ENCODE results near the gene SHISA7.

DNA sequence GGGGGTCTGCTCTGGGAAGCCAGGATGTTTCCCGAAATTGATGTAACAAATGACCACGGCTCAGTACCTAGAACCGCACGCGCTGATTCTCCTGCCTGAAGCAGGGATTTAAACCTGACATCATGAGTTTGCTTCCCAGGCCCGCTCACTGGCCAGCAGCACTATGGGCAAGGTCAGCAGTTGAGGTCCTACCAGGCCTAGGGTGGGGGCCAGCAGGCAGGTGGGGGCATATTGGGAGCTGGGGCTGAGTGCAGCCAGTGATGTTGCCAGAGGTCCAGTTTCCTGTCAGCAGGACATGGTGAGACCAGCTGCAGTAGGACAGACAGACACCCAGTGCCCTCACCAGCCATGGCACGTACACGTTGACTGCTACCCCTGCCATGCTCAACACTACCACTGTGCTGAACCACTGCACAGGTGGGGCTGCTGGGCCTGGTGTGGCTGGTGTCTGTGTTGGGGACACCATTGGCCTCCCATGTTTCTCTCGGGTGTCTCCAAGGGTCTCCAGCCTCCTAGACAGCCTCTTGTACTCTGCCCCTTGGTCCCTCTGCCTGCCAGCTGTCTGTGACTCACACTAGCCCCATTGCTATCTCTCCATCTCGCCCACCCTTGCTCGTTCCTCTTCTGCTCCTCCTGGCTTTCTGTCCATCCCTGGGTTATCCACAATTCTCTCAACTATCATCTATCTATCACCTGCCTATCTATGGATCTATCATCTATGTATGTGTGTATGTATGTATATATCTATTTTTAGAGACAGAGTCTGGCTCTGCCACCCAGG lies 22.6 kb upstream of the SHISA7 start:
- TF ChIP-seq, protein P1, sequence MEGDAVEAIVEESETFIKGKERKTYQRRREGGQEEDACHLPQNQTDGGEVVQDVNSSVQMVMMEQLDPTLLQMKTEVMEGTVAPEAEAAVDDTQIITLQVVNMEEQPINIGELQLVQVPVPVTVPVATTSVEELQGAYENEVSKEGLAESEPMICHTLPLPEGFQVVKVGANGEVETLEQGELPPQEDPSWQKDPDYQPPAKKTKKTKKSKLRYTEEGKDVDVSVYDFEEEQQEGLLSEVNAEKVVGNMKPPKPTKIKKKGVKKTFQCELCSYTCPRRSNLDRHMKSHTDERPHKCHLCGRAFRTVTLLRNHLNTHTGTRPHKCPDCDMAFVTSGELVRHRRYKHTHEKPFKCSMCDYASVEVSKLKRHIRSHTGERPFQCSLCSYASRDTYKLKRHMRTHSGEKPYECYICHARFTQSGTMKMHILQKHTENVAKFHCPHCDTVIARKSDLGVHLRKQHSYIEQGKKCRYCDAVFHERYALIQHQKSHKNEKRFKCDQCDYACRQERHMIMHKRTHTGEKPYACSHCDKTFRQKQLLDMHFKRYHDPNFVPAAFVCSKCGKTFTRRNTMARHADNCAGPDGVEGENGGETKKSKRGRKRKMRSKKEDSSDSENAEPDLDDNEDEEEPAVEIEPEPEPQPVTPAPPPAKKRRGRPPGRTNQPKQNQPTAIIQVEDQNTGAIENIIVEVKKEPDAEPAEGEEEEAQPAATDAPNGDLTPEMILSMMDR (conservative IDR thresholded peaks at IDR 0.05; ENCODE audit: low read length), result no peak
- no peak for TF ChIP-seq EZH2phosphoT487 (IDR thresholded peaks at IDR 0.05; ENCODE audit: borderline replicate concordance, low read depth, low read length)
